HG02610 (cell line): ENCODE measurements around the gene FAM180A.
"Not testable (repeated sequence)": the region's sequence is repeated elsewhere in the genome, so short reads cannot be mapped to it uniquely, and the experiment has no call there.

ENCODE experiments used
- ATAC-seq: cut with Tn5 transposase; IDR thresholded peaks from one replicate; pipeline ENCODE4 v1.9.1; 2021; ENCODE audit warnings: mild to moderate bottlenecking, moderate library complexity; ENCODE audit not compliant: unreplicated experiment

The FAM180A gene

GRCh38 chr7:135748770-135749169 is at the start of gene FAM180A:
Gene FAM180A (minus strand): TSS chr7:135748813. CDS start chr7:135748580, 233 bp downstream.
- ATAC-seq = no peak

DNA sequence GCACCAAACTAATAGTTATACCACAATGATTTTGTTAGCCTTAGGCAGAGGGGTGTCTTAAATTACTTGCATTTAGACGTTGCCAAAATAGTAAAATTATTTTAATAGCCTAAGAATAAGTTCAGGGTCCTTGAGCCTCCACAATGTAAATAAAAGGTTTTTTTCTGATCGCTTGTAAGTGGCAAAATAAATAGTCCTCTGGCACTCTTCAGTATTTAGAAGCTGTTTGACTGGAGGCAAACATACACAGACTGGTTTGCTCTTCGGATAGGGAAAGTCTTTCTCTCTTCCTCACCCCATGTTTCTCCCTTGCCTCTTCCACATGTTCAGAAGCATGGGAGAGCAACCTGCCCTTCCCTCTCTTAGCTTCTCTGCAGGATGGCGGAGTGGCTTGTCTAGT is 49.5 kb upstream of the FAM180A start:
- ATAC-seq = no peak

GRCh38 chr7:135795846-135796570 is 47.4 kb upstream of the FAM180A start:
- no peak for ATAC-seq

- no peak for ATAC-seq
Measured at GRCh38 chr7:135793841-135794240, 45.2 kb upstream of the FAM180A start.

GRCh38 chr7:135792866-135793265 is 44.3 kb upstream of the FAM180A start:
- ATAC-seq = no peak

DNA sequence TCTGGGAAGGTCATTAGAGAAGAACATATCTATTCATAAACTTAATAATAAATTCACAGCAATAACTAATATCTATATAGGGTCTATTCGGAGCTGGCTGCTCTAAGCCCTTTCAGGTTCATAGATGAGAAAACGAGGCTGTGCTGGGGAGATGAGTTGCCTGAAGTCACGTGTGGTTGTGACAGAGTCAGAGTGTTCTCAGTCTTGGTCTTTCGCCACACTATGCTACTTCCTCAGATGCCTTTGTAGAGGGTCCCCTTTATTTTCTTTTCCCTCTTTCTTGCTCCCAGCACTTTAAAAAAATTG is 43.7 kb upstream of the FAM180A start:
- no peak for ATAC-seq

- ATAC-seq = no peak
Measured at GRCh38 chr7:135791543-135792362, 43.1 kb upstream of the FAM180A start.

GRCh38 chr7:135790371-135790977 is 41.9 kb upstream of the FAM180A start:
- ATAC-seq = no peak

- ATAC-seq = no peak
Measured at GRCh38 chr7:135789956-135790355, 41.3 kb upstream of the FAM180A start.

DNA sequence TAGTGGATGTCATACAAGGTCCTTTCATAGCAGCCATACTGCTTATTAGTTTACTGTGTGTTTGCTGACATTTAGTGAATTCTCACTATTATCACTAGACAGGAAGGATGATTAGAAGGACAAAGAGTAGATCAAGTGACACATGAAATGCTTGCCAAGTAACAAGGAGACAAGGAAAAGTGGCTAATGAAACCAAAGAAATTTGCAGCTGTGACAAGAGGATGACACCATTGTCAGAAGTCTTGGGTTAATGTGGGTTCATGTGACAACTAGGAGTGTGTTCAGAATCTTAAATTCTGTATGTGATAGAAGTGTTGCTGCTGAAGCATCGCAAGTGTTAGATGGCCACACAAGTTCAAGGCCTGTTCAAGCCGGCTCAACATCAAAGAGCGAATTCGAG is 40.8 kb upstream of the FAM180A start:
- ATAC-seq = no peak

- ATAC-seq = no peak
Measured at GRCh38 chr7:135786911-135787310, 38.3 kb upstream of the FAM180A start.

GRCh38 chr7:135785065-135785464 is 36.5 kb upstream of the FAM180A start:
- ATAC-seq = no peak

GRCh38 chr7:135784013-135784412 is 35.4 kb upstream of the FAM180A start:
- no peak for ATAC-seq

GRCh38 chr7:135782801-135783200 is 34.2 kb upstream of the FAM180A start:
- ATAC-seq = no peak

- ATAC-seq = no peak
Measured at GRCh38 chr7:135782377-135782776, 33.8 kb upstream of the FAM180A start.

GRCh38 chr7:135777626-135778398 is 29.2 kb upstream of the FAM180A start:
- ATAC-seq = no peak

DNA sequence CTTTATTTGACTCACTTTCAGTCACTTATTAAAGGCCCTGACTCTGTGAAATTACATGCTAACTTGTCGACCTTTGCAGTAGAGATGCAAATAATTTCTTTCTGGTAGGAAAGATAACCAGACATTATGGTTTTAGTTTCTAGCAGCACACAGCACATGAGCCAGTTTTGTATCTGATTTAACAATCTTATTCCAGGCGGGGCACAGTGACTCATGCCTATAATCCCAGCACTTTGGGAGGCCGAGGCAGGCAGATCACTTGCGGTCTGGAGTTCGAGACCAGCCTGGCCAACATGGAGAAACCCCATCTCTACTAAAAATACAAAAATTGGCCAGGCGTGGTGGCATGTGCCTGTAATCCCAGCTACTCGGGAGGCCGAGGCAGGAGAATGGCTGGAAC is 27.3 kb upstream of the FAM180A start:
- not testable (repeated sequence) for ATAC-seq

DNA sequence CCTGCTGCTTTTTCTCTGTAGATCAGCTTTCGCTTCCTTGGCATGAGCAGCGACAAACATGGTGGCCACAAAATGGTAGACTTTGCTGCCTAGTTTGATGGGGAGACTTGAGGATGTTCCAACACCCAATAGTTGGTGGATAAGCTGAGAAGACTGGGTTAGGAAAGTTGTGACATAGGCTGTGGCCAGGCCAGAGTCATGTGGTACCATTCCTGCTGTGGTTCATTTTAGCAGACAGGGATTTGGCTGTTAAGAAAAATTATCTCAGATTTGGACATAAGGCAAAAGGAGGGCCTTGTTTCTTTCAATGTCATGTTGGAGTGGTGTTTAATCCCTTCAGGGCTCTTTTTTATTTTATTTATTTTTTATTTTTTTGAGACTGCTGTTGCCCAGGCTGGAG is 26.6 kb upstream of the FAM180A start:
- no peak for ATAC-seq

GRCh38 chr7:135774284-135774683 is 25.7 kb upstream of the FAM180A start:
- ATAC-seq = no peak

- no peak for ATAC-seq
Measured at GRCh38 chr7:135773464-135773863, 24.9 kb upstream of the FAM180A start.

DNA sequence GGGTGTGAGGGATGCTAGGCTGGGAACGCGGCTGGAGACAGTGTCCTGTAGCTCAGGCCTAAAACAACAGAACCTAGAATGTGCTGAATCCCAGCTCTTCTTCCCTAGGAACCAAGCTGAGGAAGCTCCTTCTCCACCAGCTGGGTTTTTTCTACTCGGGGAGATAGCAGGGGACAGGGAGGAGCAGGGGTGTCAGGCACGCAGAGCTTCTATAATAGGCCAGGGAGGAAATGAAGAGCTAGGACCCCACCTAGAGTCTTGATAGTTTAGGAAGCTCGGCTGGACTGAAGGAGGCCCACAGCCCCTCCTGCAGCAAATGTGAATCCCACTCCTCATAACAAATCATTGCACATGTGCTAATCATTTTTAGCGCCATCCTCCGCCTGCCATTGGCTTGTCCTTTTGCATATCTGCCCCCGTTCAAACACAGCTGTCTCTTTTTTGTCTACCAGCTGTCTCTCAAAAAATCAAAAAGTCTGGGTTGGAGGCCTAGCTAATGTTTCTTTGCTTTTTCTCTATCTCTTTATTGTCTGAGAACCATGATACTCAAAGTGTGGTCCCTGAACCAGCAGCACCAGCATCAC is 24.1 kb upstream of the FAM180A start:
- ATAC-seq = no peak
